HepG2 (cell line): ENCODE data around the gene BCCIP. TPM values are rescaled to one million over a fixed set of nuclear protein-coding genes. Genes with fewer than 3 reads are reported as not detected.

Experiments used
- ATM ChIP-seq: fragments of 450-650 bp; IDR thresholded peaks from 2 replicates; pipeline ENCODE4 v1.7.1; 2017; ENCODE audit warnings: mild to moderate bottlenecking, borderline replicate concordance
- CBX5 ChIP-seq: sonication (generic); formaldehyde crosslinking; IDR thresholded peaks from 2 replicates; pipeline ENCODE4 v1.4.0; 2020; ENCODE audit warnings: missing genetic modification reagents, borderline replicate concordance
- CHD2 ChIP-seq: IDR thresholded peaks from 2 replicates; pipeline ENCODE4 v1.6.1; 2011; ENCODE audit warnings: low read depth, low read length, improper control_type of control experiment
- FLYWCH1 ChIP-seq: sonication (generic); formaldehyde crosslinking; IDR thresholded peaks from 2 replicates; pipeline ENCODE4 v1.8.1; 2023; ENCODE audit warnings: mild to moderate bottlenecking, missing genetic modification reagents
- FOSL2 ChIP-seq: sonication (generic); formaldehyde crosslinking; IDR thresholded peaks from 2 replicates; pipeline ENCODE4 v1.4.0; 2020; ENCODE audit warnings: missing genetic modification reagents
- NCOA5 ChIP-seq: sonication (generic); formaldehyde crosslinking; IDR thresholded peaks from 2 replicates; pipeline ENCODE4 v1.4.0; 2020; ENCODE audit warnings: missing genetic modification reagents
- RAD51 ChIP-seq: fragments of 450-650 bp; IDR thresholded peaks from 2 replicates; pipeline ENCODE4 v1.6.1; 2016; ENCODE audit warnings: borderline replicate concordance
- SIN3A ChIP-seq: IDR thresholded peaks from 2 replicates; pipeline ENCODE4 v1.6.1; 2011; ENCODE audit warnings: low read depth, mild to moderate bottlenecking, control low read depth, low read length, borderline replicate concordance
- ZNF136 ChIP-seq: sonication (generic); formaldehyde crosslinking; IDR thresholded peaks from 2 replicates; pipeline ENCODE4 v1.8.1; 2022; ENCODE audit warnings: low read depth, mild to moderate bottlenecking, moderate library complexity, missing genetic modification reagents
- ZNF143 ChIP-seq: sonication (generic); formaldehyde crosslinking; IDR thresholded peaks from 2 replicates; pipeline ENCODE4 v1.4.0; 2020; ENCODE audit warnings: missing genetic modification reagents
- ZNF180 ChIP-seq: sonication (generic); formaldehyde crosslinking; IDR thresholded peaks from 2 replicates; pipeline ENCODE4 v1.4.0; 2020; ENCODE audit warnings: low read depth, missing genetic modification reagents, borderline replicate concordance
- ZNF484 ChIP-seq: sonication (generic); formaldehyde crosslinking; IDR thresholded peaks from 2 replicates; pipeline ENCODE4 v1.5.1; 2020; ENCODE audit warnings: mild to moderate bottlenecking, low read depth, missing genetic modification reagents, borderline replicate concordance
- ZSCAN9 ChIP-seq: IDR thresholded peaks from 2 replicates; pipeline ENCODE4 v1.6.1; 2016; ENCODE audit warnings: borderline replicate concordance
- polyA plus RNA-seq, 8 experiments: library from polyadenylated mRNA; depleted of rRNA in 3 of 8; stranded (reverse) in 7 of 8; unstranded in 1 of 8; fragments of >200 nt; fragmentation: Illumina TruSeq in 4 of 8; extraction: Trizol in 4 of 8; gene quantifications; 2 replicates each; pipeline versions ENCODE4 v1.2.1 to v1.2.3, GENCODE V29; 2011 to 2016; ENCODE audit warnings: low read depth in 4 of 8, missing spikeins in 1 of 8, mixed read lengths in 1 of 8; ENCODE audit not compliant: insufficient read depth in 1 of 8
- total RNA-seq, 5 experiments: library from RNA; depleted of rRNA; stranded (reverse); fragments of >200 nt; fragmentation: Illumina TruSeq; extraction: Trizol; gene quantifications; 2 replicates each; pipeline ENCODE4 v1.2.3, GENCODE V29; 2016; ENCODE audit warnings: low read depth in 1 of 5
- TF ChIP-seq, protein P1 (sequence below): sonication (generic); formaldehyde crosslinking; IDR thresholded peaks from 2 replicates; pipeline ENCODE4 v1.4.0; 2020; ENCODE audit warnings: mild to moderate bottlenecking, missing genetic modification reagents, borderline replicate concordance
- TF ChIP-seq, protein P2 (sequence below): sonication (generic); formaldehyde crosslinking; IDR thresholded peaks from 2 replicates; pipeline ENCODE4 v1.5.0; 2020; ENCODE audit warnings: missing genetic modification reagents
- TF ChIP-seq, protein P3 (sequence below): sonication (generic); formaldehyde crosslinking; IDR thresholded peaks from 2 replicates; pipeline ENCODE4 v1.8.0; 2022; ENCODE audit warnings: missing genetic modification reagents, mild to moderate bottlenecking, moderate library complexity, borderline replicate concordance
- TF ChIP-seq, protein P4 (sequence below): sonication (generic); formaldehyde crosslinking; conservative IDR thresholded peaks from 2 replicates; pipeline ENCODE4 v1.8.0; 2022; ENCODE audit warnings: missing genetic modification reagents

BCCIP gene
- total and polyA plus RNA-seq, 2 of the 13 experiments (the other 11 are each of a cell fraction or from before 2014, with no cell fraction given), result 37.0 to 132 TPM

DNA sequence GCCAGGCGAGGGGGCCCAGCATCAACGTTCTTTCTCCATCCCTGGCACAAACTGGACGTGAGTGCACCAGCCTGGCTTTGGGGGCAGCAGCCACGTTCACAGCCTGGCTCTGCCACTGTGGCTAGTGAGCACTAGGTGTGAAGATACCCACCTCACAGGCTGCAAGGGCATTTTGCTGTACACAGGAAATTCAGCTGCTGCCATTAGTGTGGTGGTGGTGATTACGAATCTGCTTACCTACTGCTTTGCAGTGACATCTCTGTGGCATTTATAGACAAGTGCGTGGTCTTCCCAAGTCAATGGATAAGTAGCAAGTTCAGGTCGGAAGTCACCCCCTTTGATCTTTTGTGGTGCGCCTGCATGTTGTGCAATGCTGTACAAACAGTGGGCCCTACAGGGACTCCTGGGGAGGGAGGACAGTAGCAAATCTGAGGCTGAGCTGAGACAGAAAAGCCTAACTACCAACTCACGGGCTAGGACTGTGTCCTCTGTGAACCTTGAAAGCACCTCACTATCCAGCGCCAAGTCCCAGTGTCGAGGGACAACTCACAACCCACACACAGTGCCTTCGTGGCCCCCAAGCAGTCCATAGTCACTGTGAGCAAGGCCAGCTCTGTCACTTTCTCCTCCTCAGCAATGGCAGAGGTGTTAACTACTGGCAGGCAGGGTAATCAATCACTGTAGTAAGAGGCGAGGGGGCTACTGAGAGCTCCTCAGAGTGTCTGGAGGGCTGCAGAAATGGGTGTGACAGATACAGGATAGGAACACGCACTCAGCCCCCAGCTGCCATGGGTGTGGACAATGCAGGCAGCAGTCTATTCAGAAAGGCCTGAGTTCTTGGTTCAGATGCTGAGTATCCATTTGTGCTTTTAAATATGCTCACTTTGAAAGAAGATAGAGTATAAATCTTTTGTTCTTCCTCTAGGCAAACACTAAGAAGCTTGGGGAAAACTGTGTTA lies 30.7 kb upstream of the BCCIP start (continued):
- TF ChIP-seq, protein P1, sequence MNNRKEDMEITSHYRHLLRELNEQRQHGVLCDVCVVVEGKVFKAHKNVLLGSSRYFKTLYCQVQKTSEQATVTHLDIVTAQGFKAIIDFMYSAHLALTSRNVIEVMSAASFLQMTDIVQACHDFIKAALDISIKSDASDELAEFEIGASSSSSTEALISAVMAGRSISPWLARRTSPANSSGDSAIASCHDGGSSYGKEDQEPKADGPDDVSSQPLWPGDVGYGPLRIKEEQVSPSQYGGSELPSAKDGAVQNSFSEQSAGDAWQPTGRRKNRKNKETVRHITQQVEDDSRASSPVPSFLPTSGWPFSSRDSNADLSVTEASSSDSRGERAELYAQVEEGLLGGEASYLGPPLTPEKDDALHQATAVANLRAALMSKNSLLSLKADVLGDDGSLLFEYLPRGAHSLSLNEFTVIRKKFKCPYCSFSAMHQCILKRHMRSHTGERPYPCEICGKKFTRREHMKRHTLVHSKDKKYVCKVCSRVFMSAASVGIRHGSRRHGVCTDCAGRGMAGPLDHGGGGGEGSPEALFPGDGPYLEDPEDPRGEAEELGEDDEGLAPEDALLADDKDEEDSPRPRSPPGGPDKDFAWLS (CRISPR knock-in tag), result no peak
- TF ChIP-seq ATM, result no peak
- TF ChIP-seq ZSCAN9 (CRISPR knock-in tag), result peak; percentile 87; the same call in 1 of the 2 replicates
- TF ChIP-seq CHD2, result no peak
- TF ChIP-seq RAD51, result no peak
- TF ChIP-seq FLYWCH1 (CRISPR knock-in tag), result no peak
- peak; percentile 86; the same call in 1 of the 2 replicates for TF ChIP-seq CBX5 (CRISPR knock-in tag)
- no peak for TF ChIP-seq ZNF484 (CRISPR knock-in tag)
- TF ChIP-seq SIN3A, result no peak
- 0 out of 2 replicates have a peak, but pooled peaks have one; percentile 68 for TF ChIP-seq ZNF136 (CRISPR knock-in tag)
- TF ChIP-seq, protein P2, sequence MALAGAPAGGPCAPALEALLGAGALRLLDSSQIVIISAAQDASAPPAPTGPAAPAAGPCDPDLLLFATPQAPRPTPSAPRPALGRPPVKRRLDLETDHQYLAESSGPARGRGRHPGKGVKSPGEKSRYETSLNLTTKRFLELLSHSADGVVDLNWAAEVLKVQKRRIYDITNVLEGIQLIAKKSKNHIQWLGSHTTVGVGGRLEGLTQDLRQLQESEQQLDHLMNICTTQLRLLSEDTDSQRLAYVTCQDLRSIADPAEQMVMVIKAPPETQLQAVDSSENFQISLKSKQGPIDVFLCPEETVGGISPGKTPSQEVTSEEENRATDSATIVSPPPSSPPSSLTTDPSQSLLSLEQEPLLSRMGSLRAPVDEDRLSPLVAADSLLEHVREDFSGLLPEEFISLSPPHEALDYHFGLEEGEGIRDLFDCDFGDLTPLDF (CRISPR knock-in tag), result no peak
- TF ChIP-seq FOSL2 (CRISPR knock-in tag), result peak; percentile 86
- TF ChIP-seq ZNF180 (CRISPR knock-in tag), result no peak
- TF ChIP-seq, protein P3, sequence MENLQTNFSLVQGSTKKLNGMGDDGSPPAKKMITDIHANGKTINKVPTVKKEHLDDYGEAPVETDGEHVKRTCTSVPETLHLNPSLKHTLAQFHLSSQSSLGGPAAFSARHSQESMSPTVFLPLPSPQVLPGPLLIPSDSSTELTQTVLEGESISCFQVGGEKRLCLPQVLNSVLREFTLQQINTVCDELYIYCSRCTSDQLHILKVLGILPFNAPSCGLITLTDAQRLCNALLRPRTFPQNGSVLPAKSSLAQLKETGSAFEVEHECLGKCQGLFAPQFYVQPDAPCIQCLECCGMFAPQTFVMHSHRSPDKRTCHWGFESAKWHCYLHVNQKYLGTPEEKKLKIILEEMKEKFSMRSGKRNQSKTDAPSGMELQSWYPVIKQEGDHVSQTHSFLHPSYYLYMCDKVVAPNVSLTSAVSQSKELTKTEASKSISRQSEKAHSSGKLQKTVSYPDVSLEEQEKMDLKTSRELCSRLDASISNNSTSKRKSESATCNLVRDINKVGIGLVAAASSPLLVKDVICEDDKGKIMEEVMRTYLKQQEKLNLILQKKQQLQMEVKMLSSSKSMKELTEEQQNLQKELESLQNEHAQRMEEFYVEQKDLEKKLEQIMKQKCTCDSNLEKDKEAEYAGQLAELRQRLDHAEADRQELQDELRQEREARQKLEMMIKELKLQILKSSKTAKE (CRISPR knock-in tag), result peak; percentile 97
- TF ChIP-seq, protein P4, sequence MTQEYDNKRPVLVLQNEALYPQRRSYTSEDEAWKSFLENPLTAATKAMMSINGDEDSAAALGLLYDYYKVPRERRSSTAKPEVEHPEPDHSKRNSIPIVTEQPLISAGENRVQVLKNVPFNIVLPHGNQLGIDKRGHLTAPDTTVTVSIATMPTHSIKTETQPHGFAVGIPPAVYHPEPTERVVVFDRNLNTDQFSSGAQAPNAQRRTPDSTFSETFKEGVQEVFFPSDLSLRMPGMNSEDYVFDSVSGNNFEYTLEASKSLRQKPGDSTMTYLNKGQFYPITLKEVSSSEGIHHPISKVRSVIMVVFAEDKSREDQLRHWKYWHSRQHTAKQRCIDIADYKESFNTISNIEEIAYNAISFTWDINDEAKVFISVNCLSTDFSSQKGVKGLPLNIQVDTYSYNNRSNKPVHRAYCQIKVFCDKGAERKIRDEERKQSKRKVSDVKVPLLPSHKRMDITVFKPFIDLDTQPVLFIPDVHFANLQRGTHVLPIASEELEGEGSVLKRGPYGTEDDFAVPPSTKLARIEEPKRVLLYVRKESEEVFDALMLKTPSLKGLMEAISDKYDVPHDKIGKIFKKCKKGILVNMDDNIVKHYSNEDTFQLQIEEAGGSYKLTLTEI, result no peak
- TF ChIP-seq NCOA5, result no peak
- peak; percentile 56; the same call in 1 of the 2 replicates for TF ChIP-seq ZNF143 (CRISPR knock-in tag)
